Left ventricle myocardium superior (tissue), 1 donor: ENCODE results near the gene ZNF566. TPM values are rescaled to one million over a fixed set of nuclear protein-coding genes. Genes with fewer than 3 reads are reported as not detected.

Source experiments
- total RNA-seq: library from RNA; stranded (reverse); fragmentation: NEBNext Ultra II Directional; extraction: Animal tissue kit (Norgen Biotek cat#: 25700); gene quantifications from one replicate; pipeline ENCODE4 v1.2.1, GENCODE V29; 2021
- donor health status: DM: no; HTN: yes; CAD: no; lungs with severe emphysema.

ZNF566 gene
- total RNA-seq, 1 donor from 2014 or later: 12.2 TPM

Other genes with a start within 250 kb of the ZNF566 start
- 2.4 TPM for gene ZFP14, start 110.4 kb downstream of the ZNF566 start, total RNA-seq
- 5.0 TPM for gene ZFP82, start 70.9 kb downstream of the ZNF566 start, total RNA-seq
- gene ZNF260, start 38.7 kb upstream of the ZNF566 start, total RNA-seq: 7.5 TPM
- gene ZNF529, start 83.7 kb upstream of the ZNF566 start, total RNA-seq: 16.9 TPM
- 17.4 TPM for gene ZNF382, start 115.8 kb upstream of the ZNF566 start, total RNA-seq
- 10.8 TPM for gene ZNF461, start 177.3 kb upstream of the ZNF566 start, total RNA-seq
- 3.7 TPM for gene ZNF567, start 198.1 kb upstream of the ZNF566 start, total RNA-seq